ENCODE results near the gene STRBP.

STRBP gene

GRCh38 chr9:123084256-123084655, 184.1 kb downstream of the STRBP start:
- no peak overlapping the region for H3K4me2 ChIP-seq (ENCODE audit: low read length)
- H3K36me3 ChIP-seq (ENCODE audit: control insufficient read depth, low read length): peaks cover 33% of the 10 kb centered on the region
- H3K4me1 ChIP-seq (ENCODE audit: control insufficient read depth, low read length): peaks cover 61% of the 10 kb centered on the region

GRCh38 chr9:123083680-123084079, 184.7 kb downstream of the STRBP start:
- no peaks in the 10 kb centered on the region for H4K20me1 ChIP-seq (ENCODE audit: control insufficient read depth, insufficient read depth, low read depth, low read length)
- no peaks in the 10 kb centered on the region for H3K79me2 ChIP-seq (ENCODE audit: control insufficient read depth, low read length)
- H3K27ac ChIP-seq (ENCODE audit: low read depth, low read length): no peak overlapping the region
- no peaks in the 10 kb centered on the region for H3K27me3 ChIP-seq (ENCODE audit: control insufficient read depth, low read length)
- no peaks in the 10 kb centered on the region; the same call in 1 of the 2 replicates for H3F3A ChIP-seq (ENCODE audit: control insufficient read depth, insufficient read depth)
- TF ChIP-seq CTCF (IDR thresholded peaks at IDR 0.05; ENCODE audit: low read depth, low read length, poor library complexity, severe bottlenecking) (no peak), EZH2phosphoT487 (IDR thresholded peaks at IDR 0.05; ENCODE audit: borderline replicate concordance, low read length) (no peak)
- H3K9me3 ChIP-seq (ENCODE audit: control insufficient read depth, insufficient read depth, low read length): no peaks in the 10 kb centered on the region
- H3K36me3 ChIP-seq (ENCODE audit: control insufficient read depth, low read length): peaks cover 35% of the 10 kb centered on the region
- no peak overlapping the region for H3K4me3 ChIP-seq (ENCODE audit: low read length)
- H3K9me2 ChIP-seq (replicated peaks; ENCODE audit: control insufficient read depth, low read length): no peaks in the 10 kb centered on the region
- no peak overlapping the region for H3K4me2 ChIP-seq (ENCODE audit: low read length)
- peaks cover 56% of the 10 kb centered on the region for H3K4me1 ChIP-seq (ENCODE audit: control insufficient read depth, low read length)

More at GRCh38 chr9:123084256-123084655, 184.1 kb downstream of the STRBP start:
- H3K9me3 ChIP-seq (ENCODE audit: control insufficient read depth, insufficient read depth, low read length): no peaks in the 10 kb centered on the region
- H3K27ac ChIP-seq (ENCODE audit: low read depth, low read length): no peak overlapping the region
- no peaks in the 10 kb centered on the region for H3K9me2 ChIP-seq (replicated peaks; ENCODE audit: control insufficient read depth, low read length)
- H3K79me2 ChIP-seq (ENCODE audit: control insufficient read depth, low read length): peaks cover 2% of the 10 kb centered on the region; the same call in 1 of the 2 replicates
- H4K20me1 ChIP-seq (ENCODE audit: control insufficient read depth, insufficient read depth, low read depth, low read length): no peaks in the 10 kb centered on the region
- H3K4me3 ChIP-seq (ENCODE audit: low read length): no peak overlapping the region
- no peak for TF ChIP-seq CTCF (IDR thresholded peaks at IDR 0.05; ENCODE audit: low read depth, low read length, poor library complexity, severe bottlenecking)
- TF ChIP-seq EZH2phosphoT487 (IDR thresholded peaks at IDR 0.05; ENCODE audit: borderline replicate concordance, low read length): no peak
- no peaks in the 10 kb centered on the region for H3K27me3 ChIP-seq (ENCODE audit: control insufficient read depth, low read length)
- H3F3A ChIP-seq (ENCODE audit: control insufficient read depth, insufficient read depth): peaks cover 3% of the 10 kb centered on the region

GRCh38 chr9:123081824-123082223, 186.6 kb downstream of the STRBP start:
- H3K4me3 ChIP-seq (ENCODE audit: low read length): no peak overlapping the region
- no peaks in the 10 kb centered on the region for H3K27me3 ChIP-seq (ENCODE audit: control insufficient read depth, low read length)
- peaks cover 37% of the 10 kb centered on the region for H3K36me3 ChIP-seq (ENCODE audit: control insufficient read depth, low read length)

More at GRCh38 chr9:123081824-123082223, 186.6 kb downstream of the STRBP start:
- H3K27ac ChIP-seq (ENCODE audit: low read depth, low read length): no peak overlapping the region
- no peaks in the 10 kb centered on the region; the same call in 1 of the 2 replicates for H3F3A ChIP-seq (ENCODE audit: control insufficient read depth, insufficient read depth)
- no peaks in the 10 kb centered on the region for H3K79me2 ChIP-seq (ENCODE audit: control insufficient read depth, low read length)
- peaks cover 37% of the 10 kb centered on the region for H3K4me1 ChIP-seq (ENCODE audit: control insufficient read depth, low read length)
- H4K20me1 ChIP-seq (ENCODE audit: control insufficient read depth, insufficient read depth, low read depth, low read length): no peaks in the 10 kb centered on the region
- H3K9me2 ChIP-seq (replicated peaks; ENCODE audit: control insufficient read depth, low read length): no peaks in the 10 kb centered on the region
- no peaks in the 10 kb centered on the region for H3K9me3 ChIP-seq (ENCODE audit: control insufficient read depth, insufficient read depth, low read length)
- TF ChIP-seq CTCF (IDR thresholded peaks at IDR 0.05; ENCODE audit: low read depth, low read length, poor library complexity, severe bottlenecking): peak; percentile 74
- no peak for TF ChIP-seq EZH2phosphoT487 (IDR thresholded peaks at IDR 0.05; ENCODE audit: borderline replicate concordance, low read length)
- H3K4me2 ChIP-seq (ENCODE audit: low read length): no peak overlapping the region

Data from DOHH2 (cell line).